Measurements from ENCODE around the gene CNGB1.

DNA sequence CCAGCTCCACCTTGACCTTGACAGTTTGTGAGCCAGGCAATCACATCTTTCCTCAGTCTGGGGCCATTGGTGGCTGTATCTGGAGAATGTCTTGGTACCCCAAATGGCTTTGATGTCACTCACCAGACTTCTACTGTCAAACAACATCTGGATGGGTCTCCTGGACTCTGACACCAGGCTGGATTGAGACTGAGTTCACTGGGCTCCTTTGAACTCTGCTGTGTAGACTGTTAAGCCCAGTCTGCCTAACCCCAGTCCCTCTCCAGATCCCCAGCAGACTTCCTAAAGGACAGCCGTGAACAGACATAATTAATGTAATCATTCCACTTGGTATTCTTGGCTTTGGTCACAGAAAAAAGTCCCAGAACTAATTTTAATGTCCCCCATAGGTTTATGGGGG, 84.5 kb downstream of the CNGB1 start:
- TF ChIP-seq EP300 (IDR thresholded peaks at IDR 0.05; ENCODE audit: borderline replicate concordance in 1 of 2, low read depth in 1 of 2, low read length in 1 of 2) (no peak), NRF1 (IDR thresholded peaks at IDR 0.05; ENCODE audit: low read depth, low read length) (no peak), SMC3 (IDR thresholded peaks at IDR 0.05; ENCODE audit: low read depth, low read length) (no peak), POLR2AphosphoS5 (IDR thresholded peaks at IDR 0.05; ENCODE audit: low read depth, low read length) (no peak), SIN3A (IDR thresholded peaks at IDR 0.05; ENCODE audit: borderline replicate concordance, low read depth, low read length) (no peak), CHD2 (IDR thresholded peaks at IDR 0.05; ENCODE audit: low read length, partially characterized antibody) (no peak), FOXJ3 (CRISPR knock-in tag; IDR thresholded peaks at IDR 0.05) (no peak), NFIC (IDR thresholded peaks at IDR 0.05; ENCODE audit: borderline replicate concordance) (no peak), RAD21 (IDR thresholded peaks at IDR 0.05; ENCODE audit: low read length) (no peak), RFX5 (IDR thresholded peaks at IDR 0.05; ENCODE audit: low read length) (no peak)
- TF ChIP-seq, protein P1, sequence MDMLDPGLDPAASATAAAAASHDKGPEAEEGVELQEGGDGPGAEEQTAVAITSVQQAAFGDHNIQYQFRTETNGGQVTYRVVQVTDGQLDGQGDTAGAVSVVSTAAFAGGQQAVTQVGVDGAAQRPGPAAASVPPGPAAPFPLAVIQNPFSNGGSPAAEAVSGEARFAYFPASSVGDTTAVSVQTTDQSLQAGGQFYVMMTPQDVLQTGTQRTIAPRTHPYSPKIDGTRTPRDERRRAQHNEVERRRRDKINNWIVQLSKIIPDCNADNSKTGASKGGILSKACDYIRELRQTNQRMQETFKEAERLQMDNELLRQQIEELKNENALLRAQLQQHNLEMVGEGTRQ (IDR thresholded peaks at IDR 0.05; ENCODE audit: borderline replicate concordance, low read depth, low read length): no peak
- TF ChIP-seq, protein P2, sequence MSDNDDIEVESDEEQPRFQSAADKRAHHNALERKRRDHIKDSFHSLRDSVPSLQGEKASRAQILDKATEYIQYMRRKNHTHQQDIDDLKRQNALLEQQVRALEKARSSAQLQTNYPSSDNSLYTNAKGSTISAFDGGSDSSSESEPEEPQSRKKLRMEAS (IDR thresholded peaks at IDR 0.05; ENCODE audit: low read depth): no peak

All from SK-N-SH (cell line).